IPS DF 19.7 (cell line): ENCODE data around the gene COL4A1.

ENCODE experiments used
- DNase-seq: peaks from one replicate; pipeline ENCODE4 v3.0.0-alpha.2; 2013; ENCODE audit warnings: low read depth, low spot score

COL4A1 gene

DNA sequence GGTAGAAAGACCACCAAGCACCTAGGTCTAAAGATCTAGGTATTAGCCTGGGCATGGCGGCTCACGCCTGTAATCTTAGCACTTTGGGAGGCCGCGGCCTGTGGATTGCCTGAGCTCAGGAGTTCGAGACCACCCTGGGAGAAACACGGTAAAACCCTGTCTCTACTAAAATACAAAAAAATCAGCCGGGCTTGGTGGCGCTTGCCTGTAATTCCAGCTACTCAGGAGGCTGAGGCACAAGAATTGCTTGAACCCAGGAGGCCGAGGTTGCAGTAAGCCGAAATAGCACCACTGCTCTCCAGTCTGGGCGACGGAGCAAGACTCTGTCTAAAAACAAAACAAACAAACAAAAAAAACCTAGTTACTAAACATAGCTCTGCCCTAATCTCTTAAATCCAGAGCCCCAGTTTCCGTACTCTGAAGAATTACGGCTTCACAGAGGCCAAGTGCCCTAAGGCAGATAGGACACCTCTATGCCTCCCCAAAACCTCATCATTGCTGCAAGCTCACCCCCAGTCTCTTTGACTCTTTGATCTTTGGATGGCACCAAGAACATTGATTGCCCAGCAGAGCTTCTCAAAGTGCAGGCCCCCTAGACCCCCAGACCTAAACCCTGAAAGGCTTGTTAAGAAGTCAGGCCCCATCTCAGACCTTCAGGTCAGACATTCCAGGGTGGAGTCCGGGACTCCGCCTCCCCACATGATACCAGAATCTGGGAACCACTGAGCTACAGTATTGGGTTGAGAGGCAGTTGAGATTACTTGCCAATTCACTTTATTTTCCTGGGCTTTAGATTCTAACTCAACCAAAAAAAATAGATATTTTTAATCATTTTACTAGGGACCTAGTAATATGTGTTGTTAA lies 2.9 kb upstream of the COL4A1 start:
- no peak for DNase-seq

DNA sequence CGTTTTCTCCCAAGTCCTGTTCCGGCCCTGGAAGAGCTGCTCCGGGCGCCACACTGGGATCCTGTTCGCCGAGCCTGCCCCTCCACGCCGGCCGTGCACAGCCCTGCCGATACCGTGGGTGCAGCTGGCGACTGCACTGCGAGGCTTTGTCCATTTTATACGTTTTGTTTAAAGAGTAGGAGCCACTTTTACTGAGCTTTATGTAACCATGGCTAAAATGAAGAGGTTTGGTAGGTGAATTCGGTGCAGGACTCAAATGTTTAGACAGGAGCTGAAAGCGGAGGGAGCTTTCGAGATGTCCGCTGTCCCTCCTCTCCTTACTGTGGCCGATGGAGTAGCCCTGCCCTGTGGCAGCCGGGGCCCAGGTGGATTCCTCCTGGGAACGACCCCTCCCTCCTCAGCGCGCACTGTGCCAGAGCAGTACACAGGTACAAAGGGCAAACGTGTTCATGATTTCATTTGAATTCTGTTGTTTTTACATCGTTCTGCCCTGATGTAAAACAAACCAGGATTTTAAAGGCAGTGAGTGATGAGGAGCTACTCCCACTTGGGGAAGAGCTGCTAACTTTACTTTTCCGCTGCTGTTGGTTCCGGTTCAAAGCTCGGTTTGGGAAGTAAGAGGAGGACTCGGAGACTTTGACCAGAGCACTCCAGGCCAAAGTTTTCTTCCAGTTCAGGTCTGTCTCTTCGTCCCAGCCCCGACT lies 1.9 kb upstream of the COL4A1 start:
- DNase-seq, result no peak

DNA sequence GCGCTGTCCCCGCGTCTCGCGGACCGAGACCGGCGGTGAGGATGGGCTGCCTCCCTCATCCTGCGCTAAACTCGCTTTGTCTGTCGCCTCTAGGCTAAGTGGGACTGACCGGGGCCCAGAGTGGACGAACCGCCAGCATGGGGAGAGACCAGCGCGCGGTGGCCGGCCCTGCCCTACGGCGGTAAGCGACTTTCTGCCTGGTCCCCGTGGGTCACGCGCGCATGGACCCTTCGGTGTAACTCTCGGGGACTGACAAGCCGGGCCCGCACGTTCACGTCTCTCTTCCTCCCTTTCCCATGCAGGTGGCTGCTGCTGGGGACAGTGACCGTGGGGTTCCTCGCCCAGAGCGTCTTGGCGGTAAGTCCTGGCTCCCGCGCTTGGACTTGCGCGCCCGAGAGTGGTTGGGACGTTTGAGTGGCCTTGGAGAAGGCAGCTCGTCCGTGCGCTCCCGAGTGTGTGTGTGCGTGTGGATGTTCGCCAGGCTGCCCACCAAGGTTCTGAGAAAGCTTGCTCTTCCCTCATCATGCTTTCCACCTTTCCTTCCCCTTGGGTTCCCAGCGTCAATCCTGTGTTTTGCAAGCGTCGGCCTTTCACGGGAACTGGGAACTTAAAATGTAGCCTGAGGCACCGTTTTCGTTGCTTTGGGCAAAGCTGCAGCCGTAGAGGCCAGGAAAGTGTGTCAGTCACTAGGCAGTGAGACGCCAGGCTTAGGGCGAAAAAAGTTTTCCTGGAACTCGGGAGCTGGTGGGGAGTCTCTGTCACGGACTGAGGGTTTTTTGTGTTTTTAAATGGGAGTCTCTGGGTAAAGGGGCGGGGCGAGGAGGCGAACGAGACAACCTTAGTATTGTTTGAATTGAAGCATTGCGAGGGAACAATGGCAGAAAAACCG lies 1.1 kb upstream of the COL4A1 start:
- no peak for DNase-seq

DNA sequence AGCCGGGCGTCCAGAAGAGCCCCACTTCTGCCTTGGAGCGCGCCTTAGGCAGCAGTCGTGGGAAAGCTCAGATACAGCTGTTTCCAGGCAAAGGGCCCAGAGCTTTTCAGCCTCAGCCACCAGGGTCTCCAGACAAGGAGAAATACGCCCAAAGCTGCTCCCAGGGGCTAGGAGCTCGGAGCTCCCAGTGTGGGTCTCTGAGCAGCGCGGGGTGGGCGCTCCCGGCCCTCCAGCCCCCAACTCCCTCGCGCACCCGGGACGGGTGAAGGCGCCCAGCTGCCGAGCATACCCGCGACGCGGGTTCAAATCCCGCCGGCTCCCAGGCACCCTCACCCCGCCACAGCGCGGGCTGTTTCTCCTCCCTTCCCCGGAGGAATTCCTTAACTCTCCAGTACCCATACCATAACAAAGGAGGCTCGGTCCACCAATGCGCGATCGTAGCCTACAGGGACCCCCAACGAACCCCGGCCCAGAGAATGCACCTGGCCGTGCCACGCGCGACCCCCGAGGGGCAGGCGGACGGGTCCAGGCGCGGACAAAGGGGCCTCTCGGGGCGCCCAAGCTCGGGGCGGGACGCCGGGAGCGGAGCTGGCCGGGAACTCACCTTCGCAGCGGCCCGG lies 507 bp downstream of the COL4A1 start:
- DNase-seq, result no peak

DNA sequence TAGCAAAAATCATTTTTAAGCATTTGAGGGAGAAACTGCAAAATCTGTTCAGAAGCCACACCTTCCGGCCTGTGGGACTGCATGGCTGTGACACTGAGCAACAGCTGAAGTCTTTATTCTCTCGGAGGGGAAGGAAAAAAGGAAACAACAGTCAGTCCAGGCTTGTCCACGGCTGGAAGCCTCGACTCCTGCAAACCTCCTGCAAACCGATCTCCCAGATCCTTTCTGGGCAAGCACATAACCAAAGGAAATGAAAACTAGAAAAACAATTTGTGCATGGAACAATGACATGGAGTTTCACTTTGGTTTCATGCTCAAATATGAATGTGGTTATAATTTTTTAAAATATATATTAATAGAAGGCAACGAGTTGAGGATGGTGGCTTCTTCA lies 1.0 kb downstream of the COL4A1 start:
- DNase-seq, result no peak

DNA sequence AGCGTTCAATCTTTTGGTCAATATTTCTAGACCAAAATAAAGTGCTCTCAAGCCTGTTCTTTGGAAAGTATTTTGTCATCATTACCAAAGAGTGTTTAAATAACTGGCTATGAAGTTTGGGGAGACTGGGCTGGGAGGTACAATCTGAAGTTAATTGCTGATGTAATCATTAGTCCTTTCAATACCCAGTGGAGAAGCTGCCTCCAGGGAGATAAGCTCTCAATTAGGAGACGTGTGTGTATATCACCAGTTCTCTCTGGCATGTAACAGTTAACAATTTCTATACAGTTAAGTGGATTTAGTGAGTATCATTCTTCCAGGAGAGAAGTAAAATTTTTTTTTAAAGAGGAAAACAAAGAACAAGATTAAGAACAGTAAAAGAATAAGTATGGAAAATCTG lies 1.4 kb downstream of the COL4A1 start:
- no peak for DNase-seq

DNA sequence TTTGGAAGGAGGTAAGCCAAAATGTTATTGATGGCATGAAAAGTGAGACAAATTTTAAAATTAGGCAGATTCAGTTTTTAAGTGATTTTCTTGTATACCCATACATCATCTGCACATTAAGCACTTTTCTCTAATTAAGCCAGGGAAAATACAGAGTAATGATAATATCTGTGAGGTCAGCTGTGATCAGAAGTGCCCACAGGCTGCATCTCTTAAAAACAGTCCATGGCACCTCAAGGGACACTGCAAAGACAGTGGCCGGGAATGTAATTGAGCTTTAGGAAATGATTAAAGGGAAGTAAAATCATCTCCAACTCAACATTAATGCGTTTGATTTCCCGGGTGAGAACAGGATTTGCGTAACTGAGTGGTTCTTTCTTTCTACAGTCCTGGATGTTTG lies 2.0 kb downstream of the COL4A1 start:
- DNase-seq, result no peak

DNA sequence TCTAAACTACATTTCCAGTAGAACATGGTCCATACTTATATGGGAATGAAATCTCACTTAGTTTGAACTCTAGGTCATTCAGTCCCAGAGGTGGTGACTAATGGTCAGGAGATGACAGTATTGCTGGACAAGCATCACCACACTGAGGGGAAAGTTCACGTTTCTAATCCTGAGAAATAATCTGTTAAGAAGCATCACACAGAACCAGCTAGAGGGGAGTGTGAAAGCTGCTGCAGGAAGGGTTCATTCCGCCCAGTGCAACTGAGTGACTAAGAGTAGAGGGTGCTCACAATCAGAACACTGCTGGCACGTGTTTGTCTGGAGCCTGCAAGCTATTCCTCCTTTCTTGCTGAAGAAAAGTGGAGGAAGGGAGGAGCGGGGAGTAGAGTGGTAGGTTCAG lies 2.7 kb downstream of the COL4A1 start:
- DNase-seq, result no peak

DNA sequence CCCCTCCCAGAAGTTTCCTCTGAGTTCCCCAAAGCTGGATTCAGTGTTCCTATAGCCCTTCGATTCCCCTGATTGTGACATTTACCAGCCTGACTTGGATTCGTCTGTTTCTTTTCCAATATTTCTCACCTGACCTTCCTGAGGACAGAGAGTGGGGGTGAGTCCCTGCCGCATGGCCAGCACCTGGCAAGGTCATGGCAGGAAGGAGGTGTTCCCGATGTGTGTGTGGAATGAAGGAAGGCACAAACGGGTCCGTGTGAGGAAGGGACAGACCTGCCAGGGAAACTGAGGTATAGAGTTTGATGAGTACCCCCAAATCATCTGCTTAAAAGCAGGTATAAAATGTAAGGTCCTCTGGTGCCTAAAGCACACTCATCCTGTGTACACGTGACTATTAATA lies 3.3 kb downstream of the COL4A1 start:
- no peak for DNase-seq

DNA sequence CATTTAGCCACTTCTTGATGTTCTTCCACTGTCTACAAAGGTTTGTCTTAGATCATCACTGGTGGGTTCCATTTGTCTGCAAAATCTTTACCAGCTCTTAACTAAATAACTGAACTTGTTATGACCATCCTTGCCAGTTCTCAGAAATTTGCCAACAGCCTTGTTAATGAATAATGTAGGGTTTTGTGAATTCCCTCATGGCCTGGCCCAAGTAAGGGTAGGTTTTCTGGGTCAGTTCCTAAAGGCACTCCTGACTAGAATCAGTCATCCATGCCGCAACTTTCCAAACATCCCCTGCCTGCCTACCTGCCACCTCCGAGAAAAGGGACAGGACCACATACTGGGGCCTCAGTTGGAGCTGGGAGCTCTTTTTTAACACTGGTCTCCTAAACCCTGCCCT lies 4.0 kb downstream of the COL4A1 start:
- DNase-seq, result no peak

DNA sequence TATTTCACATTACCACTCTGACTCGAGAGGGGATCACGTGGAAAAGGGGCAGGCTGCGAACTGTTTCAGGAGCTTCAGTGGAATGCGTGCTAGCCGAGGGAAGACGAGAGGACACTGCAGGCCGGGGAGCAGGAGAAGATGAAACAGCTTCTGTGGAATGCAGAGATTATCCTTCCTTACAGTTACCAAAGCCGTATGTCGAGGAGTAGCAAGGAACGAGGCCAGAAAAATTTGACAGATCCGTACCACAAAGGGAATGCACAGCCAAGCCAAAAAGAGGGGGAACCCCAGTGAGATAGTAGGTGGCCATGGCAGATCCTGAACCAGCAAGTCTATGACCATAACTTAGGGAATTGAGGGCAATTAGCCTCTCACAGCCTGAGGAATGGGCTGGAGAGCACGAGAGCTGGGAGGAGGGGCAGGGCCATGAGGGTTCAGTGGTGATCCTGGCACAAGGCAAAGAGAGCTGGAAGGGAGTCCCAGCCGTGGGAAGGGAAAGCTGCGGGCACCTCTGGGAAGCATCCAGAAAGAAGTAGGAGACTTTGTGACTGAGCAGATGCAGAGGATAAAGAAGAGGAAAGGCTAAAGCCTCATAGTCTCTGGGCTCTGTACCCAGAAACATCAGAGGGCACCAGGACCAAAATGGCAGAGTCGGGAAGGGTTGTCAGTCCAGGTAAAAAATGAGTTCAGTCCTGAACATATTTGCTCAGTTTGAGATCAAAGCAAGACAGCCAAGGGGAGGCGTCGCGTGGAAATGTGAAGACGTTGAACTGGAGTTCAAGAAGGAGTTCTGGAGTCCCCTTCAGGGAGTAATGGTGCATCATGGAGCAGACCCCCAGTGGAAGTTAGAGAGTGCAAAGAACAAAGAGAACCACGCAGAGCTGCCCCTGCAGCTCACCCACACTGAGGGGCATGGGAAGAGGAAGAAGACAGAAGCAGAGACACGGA lies 5.1 kb downstream of the COL4A1 start:
- DNase-seq, result no peak

DNA sequence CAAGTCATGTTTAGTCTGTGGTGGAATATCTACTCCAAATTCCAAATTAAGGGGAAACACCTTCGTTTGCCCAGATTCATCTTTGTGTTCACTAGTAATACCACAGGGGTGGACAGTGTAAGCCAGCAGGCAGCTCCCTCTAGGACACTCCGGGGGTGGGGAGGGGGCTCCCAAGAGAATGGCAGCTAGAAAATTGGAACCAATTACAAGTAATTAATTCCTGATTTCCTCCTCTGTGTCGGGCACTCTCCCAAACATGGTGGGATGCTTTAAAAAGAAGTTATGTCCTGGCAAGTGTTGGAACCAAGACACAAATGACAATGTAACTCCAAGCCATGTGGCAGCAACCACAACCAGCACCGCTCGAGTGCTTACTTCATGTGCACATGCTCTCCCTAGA lies 5.9 kb downstream of the COL4A1 start:
- DNase-seq, result no peak

DNA sequence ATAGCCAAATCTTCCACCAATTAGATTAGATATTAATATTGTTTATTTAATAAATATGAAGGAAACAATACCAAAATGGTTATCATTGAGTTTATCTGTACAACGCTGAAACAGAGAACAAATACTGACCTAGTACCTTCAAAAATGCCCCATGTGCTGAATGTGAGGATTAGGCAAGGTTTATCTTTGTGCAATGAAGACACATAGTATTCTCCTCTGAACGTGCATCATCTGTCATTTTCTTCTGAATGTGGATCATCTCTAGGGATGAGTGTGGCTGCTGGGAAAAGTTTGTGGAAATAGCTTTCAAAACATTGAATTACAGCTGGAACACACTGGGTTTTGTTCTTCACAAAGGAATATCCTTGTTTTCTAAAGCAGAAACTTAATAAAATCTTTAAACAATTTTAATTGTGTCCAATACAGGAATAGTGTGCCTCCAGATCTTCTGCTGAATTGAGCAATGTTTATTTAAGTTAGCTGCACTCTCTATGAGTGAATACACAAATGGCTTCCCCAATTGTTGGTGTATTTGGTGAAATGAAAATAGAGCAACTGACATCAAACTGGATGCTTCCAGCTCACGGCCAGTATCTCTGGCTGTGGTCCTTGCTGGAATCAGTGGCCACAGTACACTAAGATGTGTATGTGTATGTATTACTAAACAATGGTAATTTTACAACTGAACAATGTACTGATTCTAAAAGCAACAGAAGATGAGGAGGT lies 6.7 kb downstream of the COL4A1 start:
- DNase-seq, result no peak

DNA sequence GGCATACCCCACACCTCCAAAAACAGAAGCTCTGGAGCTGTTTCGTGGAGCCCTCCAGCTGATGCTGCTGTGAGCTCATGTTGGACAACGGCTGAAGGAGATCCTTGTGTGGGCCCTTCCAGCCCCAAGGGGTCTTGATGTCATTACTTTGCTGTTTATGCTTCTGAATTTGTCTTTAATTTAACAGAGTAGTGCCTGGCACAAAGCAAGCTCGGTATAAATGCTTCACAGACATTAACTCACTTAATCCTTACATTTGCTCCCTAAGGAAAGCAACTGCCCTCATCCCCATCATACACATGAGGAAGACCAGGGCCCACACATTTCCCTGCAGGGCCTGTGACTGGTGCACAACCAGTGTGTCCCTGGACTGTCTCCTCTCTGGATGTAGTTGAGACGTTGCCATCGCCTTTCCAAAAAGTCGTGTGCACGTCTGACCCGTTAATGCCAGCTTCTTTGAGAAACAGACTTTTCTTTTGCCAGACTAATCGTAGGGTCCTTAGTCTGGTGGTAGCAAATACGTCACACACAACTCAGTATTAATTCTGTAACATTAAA lies 7.6 kb downstream of the COL4A1 start:
- no peak for DNase-seq

DNA sequence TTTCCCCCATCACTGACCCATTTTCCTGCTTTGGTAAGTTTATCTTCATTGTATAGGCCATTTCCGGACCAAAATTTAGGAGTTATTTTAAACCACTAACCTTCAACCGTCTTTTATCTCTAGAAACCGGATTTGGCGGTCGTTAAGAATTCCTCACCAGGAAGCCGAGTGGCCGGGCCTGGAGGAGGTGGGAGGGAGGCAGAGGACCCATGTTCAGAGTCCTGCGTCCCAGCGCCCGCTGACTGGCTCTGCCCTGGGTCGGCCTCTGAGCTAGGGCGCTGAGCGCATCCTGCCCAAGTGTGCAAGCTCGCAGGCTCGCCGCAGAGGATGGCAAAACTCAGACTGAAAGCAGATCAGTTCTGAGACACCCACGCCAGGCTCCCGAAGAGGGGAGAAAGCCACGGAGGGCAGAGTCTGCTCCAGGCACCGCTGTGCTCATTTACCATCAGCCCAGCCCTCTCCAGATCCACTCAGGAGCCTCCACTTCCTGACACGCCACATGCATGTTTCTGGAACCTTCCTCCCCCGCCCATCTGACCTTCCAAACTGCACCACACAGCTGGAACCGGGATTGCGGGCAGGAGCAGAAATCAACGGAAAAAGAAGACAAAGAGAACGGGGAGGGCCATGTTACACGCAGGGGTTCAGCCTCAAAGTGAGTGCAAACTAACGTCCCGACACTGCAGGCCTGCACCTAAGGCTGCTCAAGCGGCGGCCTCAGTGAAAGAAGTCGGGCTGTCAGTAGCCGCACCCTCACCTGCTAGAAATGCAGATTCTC lies 8.3 kb downstream of the COL4A1 start:
- DNase-seq, result no peak

DNA sequence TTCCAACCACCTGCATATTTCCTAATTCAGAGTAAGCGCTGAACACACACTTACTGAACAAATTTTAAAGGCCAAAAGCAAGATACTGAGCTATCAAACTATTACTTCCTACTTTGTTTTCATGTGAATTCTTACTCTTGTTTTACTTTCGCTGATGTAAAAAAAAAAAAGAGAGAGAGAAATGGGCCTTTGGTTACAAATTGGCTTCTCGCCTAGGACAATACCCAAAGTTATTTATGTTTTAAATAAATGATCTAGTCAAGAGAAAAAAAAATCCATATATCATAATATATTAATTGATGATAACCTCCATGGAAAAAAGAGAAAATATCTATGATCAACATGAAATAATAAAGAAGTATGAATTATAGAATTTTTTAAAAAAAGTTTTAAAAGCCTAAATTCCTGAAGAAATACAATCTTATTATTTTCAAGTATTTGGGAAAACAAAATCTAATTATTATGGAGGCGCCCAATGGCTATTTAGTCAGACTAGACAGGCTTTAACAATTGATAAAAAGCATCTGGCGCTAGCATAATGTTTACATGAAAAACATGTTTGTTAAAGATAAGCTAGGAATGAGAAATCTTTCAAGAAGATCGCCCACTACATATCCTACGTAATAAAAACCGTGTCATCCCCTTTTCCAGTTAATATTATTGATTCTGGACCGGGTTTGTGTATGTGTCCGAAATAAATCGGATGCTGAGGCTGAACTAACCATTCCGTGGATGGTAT lies 9.0 kb downstream of the COL4A1 start:
- no peak for DNase-seq

DNA sequence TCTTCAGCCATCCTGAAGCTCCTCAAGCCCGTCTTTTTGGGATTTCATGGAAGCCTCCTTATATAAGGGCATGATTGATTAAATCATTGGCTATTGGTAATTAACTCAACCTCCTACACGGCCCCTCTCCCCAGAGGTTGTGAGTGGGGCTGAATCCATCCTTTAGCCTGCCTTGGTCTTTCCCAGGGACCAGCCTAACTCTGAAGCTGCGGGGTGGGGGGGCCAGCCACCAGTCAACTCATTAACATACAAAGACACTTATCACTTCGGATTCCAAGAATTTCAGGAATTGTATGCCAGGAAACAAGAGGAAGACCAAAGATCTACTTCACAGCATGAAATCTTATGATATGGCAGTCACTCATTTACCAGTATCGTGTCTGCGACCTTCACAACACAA lies 9.9 kb downstream of the COL4A1 start:
- DNase-seq, result no peak

DNA sequence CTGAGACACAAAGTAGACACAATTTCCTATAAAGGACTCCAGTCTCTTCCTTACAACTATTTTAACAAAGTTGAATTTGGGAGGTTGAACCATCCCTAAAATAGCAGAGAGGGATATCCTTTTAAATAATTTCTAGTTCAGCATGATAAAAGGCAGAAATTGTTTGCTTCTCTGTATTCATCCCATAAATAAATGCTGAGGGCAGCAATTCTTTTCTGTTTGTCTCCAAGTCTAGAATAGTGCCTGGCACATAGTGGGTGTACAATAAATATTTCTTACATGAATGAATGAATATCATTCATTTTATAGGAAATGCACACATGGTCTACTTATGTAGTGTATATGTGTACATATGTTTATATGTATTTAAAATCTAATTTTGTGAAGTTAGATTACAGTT lies 12.3 kb downstream of the COL4A1 start:
- no peak for DNase-seq
